Gastroesophageal sphincter (tissue), 4 donors: ENCODE data around the gene UBAC2. TPM values are rescaled to one million over a fixed set of nuclear protein-coding genes. Genes with fewer than 3 reads are reported as not detected.

Source experiments
- ATAC-seq: fragments of 150-250 bp; one replicate; pipeline ENCODE4 v1.9.1; 2016; ENCODE audit warnings: mild to moderate bottlenecking, moderate library complexity
- H3K27ac ChIP-seq, 4 donors: fragments of 200-600 bp; sonication (generic) in 3 of 4; 1 replicate in 3 of 4; 2 replicates in 1 of 4; pipeline ENCODE4 v1.5.1; 2016 to 2019
- H3K27me3 ChIP-seq: fragments of 200-600 bp; sonication (generic); one replicate; pipeline ENCODE4 v1.5.1; 2019
- H3K36me3 ChIP-seq, 2 donors: fragments of 200-600 bp; sonication (generic); one replicate each; pipeline ENCODE4 v1.5.1; 2019; ENCODE audit warnings: control low read depth in 1 of 2
- H3K4me1 ChIP-seq, 3 donors: fragments of 200-600 bp; sonication (generic); 1 replicate in 2 of 3; 2 replicates in 1 of 3; pipeline ENCODE4 v1.5.1; 2016 to 2019; ENCODE audit warnings: control low read depth in 2 of 3
- H3K4me3 ChIP-seq, 2 donors: fragments of 200-600 bp; sonication (generic); one replicate each; pipeline ENCODE4 v1.5.1; 2019; ENCODE audit warnings: mild to moderate bottlenecking in 1 of 2, moderate library complexity in 1 of 2
- H3K9me3 ChIP-seq, 3 donors: fragments of 200-600 bp; sonication (generic); one replicate each; pipeline ENCODE4 v1.5.1; 2017 to 2019; ENCODE audit warnings: control low read depth in 2 of 3
- CTCF ChIP-seq, 4 experiments: fragments of 200-600 bp in 2 of 4; fragments of 450-650 bp in 2 of 4; sonication (generic) in 1 of 4; IDR thresholded peaks; one replicate each; pipeline ENCODE4 v1.5.1; 2017 to 2019; ENCODE audit warnings: antibody characterized with exemption in 4 of 4, mild to moderate bottlenecking in 2 of 4, moderate library complexity in 2 of 4
- EP300 ChIP-seq: sonication (generic); formaldehyde crosslinking; IDR thresholded peaks from one replicate; pipeline ENCODE4 v1.6.1; 2017; ENCODE audit warnings: antibody characterized with exemption, mild to moderate bottlenecking
- POLR2A ChIP-seq, 2 donors: fragments of 450-650 bp; IDR thresholded peaks; one replicate each; pipeline ENCODE4 v1.6.1; 2017; ENCODE audit warnings: antibody characterized with exemption in 2 of 2, mild to moderate bottlenecking in 2 of 2, moderate library complexity in 1 of 2
- POLR2AphosphoS5 ChIP-seq: sonication (generic); formaldehyde crosslinking; IDR thresholded peaks from one replicate; pipeline ENCODE4 v1.6.1; 2017; ENCODE audit warnings: antibody characterized with exemption
- WGBS, 2 donors: methylation state at CpG; one replicate each; pipeline ENCODE4 v1.1.5; 2018; ENCODE audit warnings: low coverage in 1 of 2; 5-methylcytosine and 5-hydroxymethylcytosine counted together
- total RNA-seq, 4 donors: library from RNA; depleted of rRNA; stranded (reverse); fragments of >200 nt; gene quantifications; one replicate each; pipeline ENCODE4 v1.1.0, GENCODE V29; 2016

Gene UBAC2
- total RNA-seq, 4 donors from 2014 or later = 45.0 to 59.6 (median 52.2) TPM

GRCh38 chr13:99374169-99374991 lies 173.7 kb downstream of the UBAC2 start:
- peaks cover 0 to 70% of the 10 kb centered on the region in 2 donors for H3K36me3 ChIP-seq
- no peak overlapping the region for H3K4me3 ChIP-seq
- H3K27ac ChIP-seq = no peak overlapping the region

GRCh38 chr13:99374994-99375737 lies 174.5 kb downstream of the UBAC2 start:
- Histone ChIP-seq H3K27me3 (no peaks in the 10 kb centered on the region), H3K27ac (no peak overlapping the region), H3K4me3 (no peak overlapping the region), H3K4me1 (no peaks in the 10 kb centered on the region), H3K9me3 (no peaks in the 10 kb centered on the region), H3K36me3 (peaks cover 0 to 70% of the 10 kb centered on the region in 2 donors)
- WGBS, 2 donors = 85 to 88% methylated on average over 6 to 11 of the region's 12 CpGs
- no peak for ATAC-seq
- no peak for TF ChIP-seq POLR2AphosphoS5
- TF ChIP-seq EP300 = no peak
- TF ChIP-seq CTCF (IDR thresholded peaks at IDR 0.05) = no peak
- no peak for TF ChIP-seq POLR2A (IDR thresholded peaks at IDR 0.05)

More at GRCh38 chr13:99374169-99374991, 173.7 kb downstream of the UBAC2 start:
- no peaks in the 10 kb centered on the region for H3K27me3 ChIP-seq
- 96 to 98% methylated on average over 8 of the region's 10 CpGs for WGBS, 2 donors
- H3K4me1 ChIP-seq = no peaks in the 10 kb centered on the region
- H3K9me3 ChIP-seq = no peaks in the 10 kb centered on the region
- TF ChIP-seq CTCF (IDR thresholded peaks at IDR 0.05) (no peak), POLR2A (IDR thresholded peaks at IDR 0.05) (no peak), POLR2AphosphoS5 (no peak), EP300 (no peak)
- no peak for ATAC-seq

- TF ChIP-seq EP300 (no peak), POLR2AphosphoS5 (no peak), CTCF (IDR thresholded peaks at IDR 0.05) (no peak)
- Histone ChIP-seq H3K27ac (no peak overlapping the region), H3K4me3 (no peak overlapping the region), H3K27me3 (no peaks in the 10 kb centered on the region), H3K36me3 (peaks cover 0 to 70% of the 10 kb centered on the region in 2 donors), H3K4me1 (no peaks in the 10 kb centered on the region), H3K9me3 (no peaks in the 10 kb centered on the region)
- no peak for ATAC-seq
- 65 to 70% methylated on average over 2 of the region's 2 CpGs for WGBS, 2 donors
Measured at GRCh38 chr13:99375738-99376080, 175.1 kb downstream of the UBAC2 start.

GRCh38 chr13:99376132-99376531 lies 175.5 kb downstream of the UBAC2 start:
- Histone ChIP-seq H3K36me3 (peaks cover 0 to 73% of the 10 kb centered on the region in 2 donors), H3K9me3 (no peaks in the 10 kb centered on the region), H3K27me3 (no peaks in the 10 kb centered on the region), H3K4me3 (no peak overlapping the region), H3K27ac (no peak overlapping the region), H3K4me1 (no peaks in the 10 kb centered on the region)
- ATAC-seq = peak; percentile 34
- WGBS, 2 donors = 88 to 100% methylated on average over 1 of the region's 6 CpGs
- TF ChIP-seq CTCF (IDR thresholded peaks at IDR 0.05) = no peak
- TF ChIP-seq EP300 = no peak
